Upper lobe of right lung (tissue), 1 donor: Measurements from ENCODE around the gene IFNA10. TPM values are rescaled to one million over a fixed set of nuclear protein-coding genes. Genes with fewer than 3 reads are reported as not detected.
"Not testable (repeated sequence)": the region's sequence is repeated elsewhere in the genome, so short reads cannot be mapped to it uniquely, and the experiment has no call there.

ENCODE experiments used
- ATAC-seq: fragments of 200-7000 bp; cut with Tn5 transposase; one replicate; pipeline ENCODE4 v1.9.1; 2020; ENCODE audit warnings: mild to moderate bottlenecking, moderate library complexity
- DNase-seq: peaks from one replicate; pipeline ENCODE4 v3.0.0-alpha.2; 2020
- H3K27ac ChIP-seq: fragments of 200-600 bp; one replicate; pipeline ENCODE4 v1.8.0; 2022
- H3K27me3 ChIP-seq: fragments of 200-600 bp; one replicate; pipeline ENCODE4 v1.8.0; 2022; ENCODE audit warnings: mild to moderate bottlenecking
- H3K36me3 ChIP-seq: fragments of 200-600 bp; one replicate; pipeline ENCODE4 v1.8.0; 2022
- H3K4me1 ChIP-seq: fragments of 200-600 bp; one replicate; pipeline ENCODE4 v1.8.0; 2022
- H3K4me3 ChIP-seq: fragments of 200-600 bp; one replicate; pipeline ENCODE4 v1.8.0; 2022; ENCODE audit warnings: mild to moderate bottlenecking
- H3K9me3 ChIP-seq: fragments of 200-600 bp; one replicate; pipeline ENCODE4 v1.8.0; 2022
- intact Hi-C: fragments of 100-400 bp; cut with DNase I; formaldehyde crosslinking; loops from one replicate; pipeline ENCODE4 v1.11.0; 2022
- total RNA-seq: library from RNA; stranded (reverse); fragmentation: NEBNext Ultra II Directional; extraction: Animal tissue kit (Norgen Biotek cat#: 25700); gene quantifications from one replicate; pipeline ENCODE4 v1.2.1, GENCODE V29; 2021
- TF ChIP-seq, protein P1 (sequence below): fragments of 200-600 bp; IDR thresholded peaks from one replicate; pipeline ENCODE4 v1.8.0; 2022; ENCODE audit warnings: antibody characterized with exemption
- donor health status: DM: no; HTN: yes; CAD: no; lungs with severe emphysema.

The IFNA10 gene
- total RNA-seq, 1 donor from 2014 or later: not detected

GRCh38 chr9:21239911-21240310, 33.0 kb upstream of the IFNA10 start, which contains the start of gene IFNA14:
IFNA14 (minus strand) TSS chr9:21240005; CDS start chr9:21239935, 70 bp downstream.
- H3K4me1 ChIP-seq: no peaks in the 10 kb centered on the region
- TF ChIP-seq, protein P1, sequence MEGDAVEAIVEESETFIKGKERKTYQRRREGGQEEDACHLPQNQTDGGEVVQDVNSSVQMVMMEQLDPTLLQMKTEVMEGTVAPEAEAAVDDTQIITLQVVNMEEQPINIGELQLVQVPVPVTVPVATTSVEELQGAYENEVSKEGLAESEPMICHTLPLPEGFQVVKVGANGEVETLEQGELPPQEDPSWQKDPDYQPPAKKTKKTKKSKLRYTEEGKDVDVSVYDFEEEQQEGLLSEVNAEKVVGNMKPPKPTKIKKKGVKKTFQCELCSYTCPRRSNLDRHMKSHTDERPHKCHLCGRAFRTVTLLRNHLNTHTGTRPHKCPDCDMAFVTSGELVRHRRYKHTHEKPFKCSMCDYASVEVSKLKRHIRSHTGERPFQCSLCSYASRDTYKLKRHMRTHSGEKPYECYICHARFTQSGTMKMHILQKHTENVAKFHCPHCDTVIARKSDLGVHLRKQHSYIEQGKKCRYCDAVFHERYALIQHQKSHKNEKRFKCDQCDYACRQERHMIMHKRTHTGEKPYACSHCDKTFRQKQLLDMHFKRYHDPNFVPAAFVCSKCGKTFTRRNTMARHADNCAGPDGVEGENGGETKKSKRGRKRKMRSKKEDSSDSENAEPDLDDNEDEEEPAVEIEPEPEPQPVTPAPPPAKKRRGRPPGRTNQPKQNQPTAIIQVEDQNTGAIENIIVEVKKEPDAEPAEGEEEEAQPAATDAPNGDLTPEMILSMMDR: no peak

DNA sequence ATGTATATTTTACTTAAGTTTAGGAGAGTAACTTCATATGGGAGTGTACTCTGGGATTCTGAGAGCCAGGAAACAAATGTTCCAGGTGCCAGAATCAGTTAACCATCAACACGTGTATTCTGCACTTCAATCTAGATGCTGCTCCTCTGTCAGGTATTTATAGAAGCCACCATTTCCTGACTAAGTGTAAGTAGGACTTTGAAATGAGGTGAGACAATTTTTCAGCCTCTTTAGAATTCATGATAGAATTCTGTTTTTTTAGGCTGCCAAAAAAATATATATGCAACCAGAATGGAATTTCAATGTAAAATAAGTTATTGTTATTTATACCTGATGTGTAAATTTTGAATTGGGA, 29.4 kb upstream of the IFNA10 start:
- H3K27ac ChIP-seq, H3K27me3 ChIP-seq, H3K9me3 ChIP-seq, H3K36me3 ChIP-seq, H3K4me1 ChIP-seq, intact Hi-C loops, H3K4me3 ChIP-seq, ATAC-seq, DNase-seq: not testable (repeated sequence)

More at GRCh38 chr9:21239911-21240310, 33.0 kb upstream of the IFNA10 start, which contains the start of gene IFNA14:
- H3K4me3 ChIP-seq: no peak within 1 kb of the TSS
- H3K27ac ChIP-seq: no peak within 1 kb of the TSS
- H3K27me3 ChIP-seq: peaks cover 7% of the 10 kb centered on the region
- H3K36me3 ChIP-seq: no peaks in the 10 kb centered on the region
- no peaks in the 10 kb centered on the region for H3K9me3 ChIP-seq
- ATAC-seq (peak; percentile 36), DNase-seq (no peak)
- intact Hi-C loops: no loop called here

DNA sequence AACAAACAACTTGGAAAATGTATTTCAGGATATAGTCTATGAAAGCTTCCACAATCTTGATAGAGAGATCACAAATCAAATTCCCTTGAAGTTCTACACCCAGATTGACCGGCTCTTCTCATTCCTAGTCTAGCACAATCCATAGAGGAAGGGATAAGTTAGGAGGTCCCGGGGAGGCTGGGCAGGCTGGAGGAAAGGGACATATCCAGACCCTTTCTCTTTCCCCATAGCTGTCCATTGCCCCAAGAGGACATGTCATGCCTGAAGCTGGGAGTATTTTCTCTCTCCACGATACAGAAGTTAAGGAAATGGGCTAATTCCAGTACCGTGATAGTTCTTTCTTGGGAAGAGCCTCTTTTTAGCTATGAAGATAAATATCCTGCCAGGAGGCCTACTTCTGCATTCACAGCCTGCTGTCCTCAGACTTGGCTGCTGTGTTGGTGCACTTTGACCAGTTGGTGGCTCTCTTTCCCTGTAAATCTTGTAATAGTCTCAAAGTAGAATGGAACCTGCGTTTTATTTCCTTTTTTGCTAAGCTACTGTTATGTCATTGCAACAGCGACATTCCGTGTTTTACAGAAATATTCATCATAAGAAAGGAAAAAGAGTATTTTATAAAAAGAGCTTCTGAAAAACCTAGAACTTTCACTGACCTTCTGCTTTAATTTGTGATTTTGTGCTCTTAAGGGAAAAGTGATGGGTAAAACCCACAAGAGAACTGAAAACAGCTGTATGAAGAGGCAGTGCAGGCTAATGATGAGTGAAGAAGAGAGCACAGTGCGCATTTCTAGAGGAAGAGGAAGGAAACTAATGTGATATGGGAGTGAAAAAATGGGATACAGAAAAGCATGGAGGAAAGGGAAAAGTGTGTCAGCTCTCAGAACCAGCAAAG, 28.8 kb upstream of the IFNA10 start:
- DNase-seq, H3K27ac ChIP-seq, intact Hi-C loops, H3K4me1 ChIP-seq, H3K27me3 ChIP-seq, H3K4me3 ChIP-seq, H3K36me3 ChIP-seq, H3K9me3 ChIP-seq: not testable (repeated sequence)
- ATAC-seq: peak; percentile 83
- TF ChIP-seq, protein P1: peak; percentile 55

- DNase-seq (no peak), ATAC-seq (no peak)
- H3K27ac ChIP-seq: no peak overlapping the region
- H3K9me3 ChIP-seq: no peaks in the 10 kb centered on the region
- no peaks in the 10 kb centered on the region for H3K27me3 ChIP-seq
- no peaks in the 10 kb centered on the region for H3K36me3 ChIP-seq
- TF ChIP-seq, protein P1: no peak
- no peak overlapping the region for H3K4me3 ChIP-seq
- H3K4me1 ChIP-seq: no peaks in the 10 kb centered on the region
- intact Hi-C loops: no loop called here
These were observed 27.3 kb upstream of the IFNA10 start for GRCh38 chr9:21234153-21234687.

DNA sequence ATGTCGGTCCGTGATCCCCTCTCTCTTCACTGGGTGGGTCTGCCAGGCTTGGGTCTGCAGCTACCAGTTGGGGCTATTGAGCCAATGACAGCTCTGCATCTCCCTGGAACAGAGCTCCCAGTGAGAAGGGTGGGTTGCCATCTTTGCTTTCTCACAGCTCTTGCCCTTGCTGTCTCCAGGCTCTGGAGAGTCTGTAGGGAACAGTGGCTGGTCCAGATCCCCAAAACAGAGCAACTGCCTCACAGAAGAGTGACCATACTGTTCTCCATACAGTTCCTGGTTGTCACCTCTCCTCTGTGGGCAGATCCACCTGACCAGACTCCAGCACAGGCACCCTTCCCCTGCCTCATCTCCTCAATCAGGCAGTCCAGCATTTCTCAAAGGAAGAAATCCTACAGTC, 26.3 kb upstream of the IFNA10 start:
- no peaks in the 10 kb centered on the region for H3K27me3 ChIP-seq
- no peaks in the 10 kb centered on the region for H3K4me1 ChIP-seq
- H3K27ac ChIP-seq: no peak overlapping the region
- H3K9me3 ChIP-seq: no peaks in the 10 kb centered on the region
- H3K4me3 ChIP-seq: no peak overlapping the region
- DNase-seq (no peak), ATAC-seq (peak; percentile 22)
- TF ChIP-seq, protein P1: no peak
- intact Hi-C loops: no loop called here
- H3K36me3 ChIP-seq: no peaks in the 10 kb centered on the region

- H3K4me1 ChIP-seq: no peaks in the 10 kb centered on the region
- no peak within 1 kb of the TSS for H3K27ac ChIP-seq
- H3K36me3 ChIP-seq: no peaks in the 10 kb centered on the region
- TF ChIP-seq, protein P1: no peak
- intact Hi-C loops: no loop called here
- no peak within 1 kb of the TSS for H3K4me3 ChIP-seq
- no peaks in the 10 kb centered on the region for H3K27me3 ChIP-seq
- H3K9me3 ChIP-seq: no peaks in the 10 kb centered on the region
- DNase-seq: no peak
- ATAC-seq: no peak
These were observed 21.2 kb upstream of the IFNA10 start, which contains the start of gene IFNA17 for GRCh38 chr9:21228122-21228521. IFNA17 (minus strand) TSS chr9:21228222; CDS start chr9:21228173, 49 bp downstream.

GRCh38 chr9:21217211-21217610, 10.3 kb upstream of the IFNA10 start, which contains the start of gene IFNA16:
IFNA16 (minus strand) TSS chr9:21217311; CDS start chr9:21217305, 6 bp downstream.
- intact Hi-C loops: not testable (repeated sequence)

More at GRCh38 chr9:21217211-21217610, 10.3 kb upstream of the IFNA10 start, which contains the start of gene IFNA16:
- H3K9me3 ChIP-seq, H3K4me1 ChIP-seq, H3K27me3 ChIP-seq, DNase-seq, H3K4me3 ChIP-seq, ATAC-seq, H3K36me3 ChIP-seq, H3K27ac ChIP-seq: not testable (repeated sequence)
